ENCODE measurements around the gene INTS3.
"Not testable (repeated sequence)": the region's sequence is repeated elsewhere in the genome, so short reads cannot be mapped to it uniquely, and the experiment has no call there.

INTS3 gene

GRCh38 chr1:153760440-153760839, 32.6 kb downstream of the INTS3 start:
- TF ChIP-seq CTCF (conservative IDR thresholded peaks at IDR 0.05; ENCODE audit: low read depth, low read length), result no peak
- no peak overlapping the region for H3K4me2 ChIP-seq
- no peak overlapping the region for H3K9ac ChIP-seq
- no peaks in the 10 kb centered on the region for H3K36me3 ChIP-seq (ENCODE audit: insufficient read depth)
- H3K27ac ChIP-seq, result no peak overlapping the region
- H2AFZ ChIP-seq (ENCODE audit: low read depth), result no peak overlapping the region
- no peaks in the 10 kb centered on the region for H3K27me3 ChIP-seq (ENCODE audit: insufficient read depth, low read depth)
- H3K79me2 ChIP-seq (ENCODE audit: insufficient read depth, low read depth), result no peaks in the 10 kb centered on the region
- H3K4me1 ChIP-seq (ENCODE audit: low read depth, poor library complexity, severe bottlenecking), result no peaks in the 10 kb centered on the region
- no peaks in the 10 kb centered on the region for H4K20me1 ChIP-seq (ENCODE audit: insufficient read depth)
- H3K4me3 ChIP-seq (IDR thresholded peaks at IDR 0.05; ENCODE audit: insufficient read depth, low read depth, low read length), result no peak overlapping the region

GRCh38 chr1:153763365-153764225, 35.7 kb downstream of the INTS3 start:
- no peaks in the 10 kb centered on the region for H3K27me3 ChIP-seq (ENCODE audit: insufficient read depth, low read depth)
- no peaks in the 10 kb centered on the region for H3K4me1 ChIP-seq (ENCODE audit: low read depth, poor library complexity, severe bottlenecking)
- no peak for TF ChIP-seq CTCF (conservative IDR thresholded peaks at IDR 0.05; ENCODE audit: low read depth, low read length)
- H3K9ac ChIP-seq, result no peak overlapping the region
- no peaks in the 10 kb centered on the region for H4K20me1 ChIP-seq (ENCODE audit: insufficient read depth)
- no peak overlapping the region for H3K4me2 ChIP-seq
- no peak overlapping the region for H3K27ac ChIP-seq
- H3K4me3 ChIP-seq (IDR thresholded peaks at IDR 0.05; ENCODE audit: insufficient read depth, low read depth, low read length), result no peak overlapping the region
- no peak overlapping the region for H2AFZ ChIP-seq (ENCODE audit: low read depth)
- H3K36me3 ChIP-seq (ENCODE audit: insufficient read depth), result no peaks in the 10 kb centered on the region
- H3K79me2 ChIP-seq (ENCODE audit: insufficient read depth, low read depth), result no peaks in the 10 kb centered on the region

GRCh38 chr1:153764310-153764709, 36.5 kb downstream of the INTS3 start:
- Histone ChIP-seq H3K4me3 (IDR thresholded peaks at IDR 0.05; ENCODE audit: insufficient read depth, low read depth, low read length) (no peak overlapping the region), H3K27me3 (ENCODE audit: insufficient read depth, low read depth) (no peaks in the 10 kb centered on the region), H3K4me2 (no peak overlapping the region), H3K27ac (no peak overlapping the region), H3K36me3 (ENCODE audit: insufficient read depth) (no peaks in the 10 kb centered on the region), H3K9ac (no peak overlapping the region), H3K4me1 (ENCODE audit: low read depth, poor library complexity, severe bottlenecking) (no peaks in the 10 kb centered on the region), H4K20me1 (ENCODE audit: insufficient read depth) (no peaks in the 10 kb centered on the region), H2AFZ (ENCODE audit: low read depth) (no peak overlapping the region), H3K79me2 (ENCODE audit: insufficient read depth, low read depth) (no peaks in the 10 kb centered on the region)
- TF ChIP-seq CTCF (conservative IDR thresholded peaks at IDR 0.05; ENCODE audit: low read depth, low read length), result no peak

- not testable (repeated sequence) for H3K27me3 ChIP-seq (ENCODE audit: insufficient read depth, low read depth); H4K20me1 ChIP-seq (ENCODE audit: insufficient read depth); H3K4me3 ChIP-seq (IDR thresholded peaks at IDR 0.05; ENCODE audit: insufficient read depth, low read depth, low read length); H3K36me3 ChIP-seq (ENCODE audit: insufficient read depth); H3K9ac ChIP-seq; H3K4me1 ChIP-seq (ENCODE audit: low read depth, poor library complexity, severe bottlenecking); H3K4me2 ChIP-seq; H3K27ac ChIP-seq; H3K79me2 ChIP-seq (ENCODE audit: insufficient read depth, low read depth); H2AFZ ChIP-seq (ENCODE audit: low read depth)
These were observed 38.8 kb downstream of the INTS3 start for GRCh38 chr1:153766663-153767062.

- H4K20me1 ChIP-seq (ENCODE audit: insufficient read depth), result no peaks in the 10 kb centered on the region
- no peaks in the 10 kb centered on the region for H3K4me1 ChIP-seq (ENCODE audit: low read depth, poor library complexity, severe bottlenecking)
- no peak overlapping the region for H3K4me3 ChIP-seq (IDR thresholded peaks at IDR 0.05; ENCODE audit: insufficient read depth, low read depth, low read length)
- no peaks in the 10 kb centered on the region for H3K79me2 ChIP-seq (ENCODE audit: insufficient read depth, low read depth)
- TF ChIP-seq CTCF (conservative IDR thresholded peaks at IDR 0.05; ENCODE audit: low read depth, low read length), result no peak
- no peaks in the 10 kb centered on the region for H3K27me3 ChIP-seq (ENCODE audit: insufficient read depth, low read depth)
- no peak overlapping the region for H2AFZ ChIP-seq (ENCODE audit: low read depth)
- H3K36me3 ChIP-seq (ENCODE audit: insufficient read depth), result no peaks in the 10 kb centered on the region
- no peak overlapping the region for H3K27ac ChIP-seq
- no peak overlapping the region for H3K4me2 ChIP-seq
- H3K9ac ChIP-seq, result no peak overlapping the region
These were observed 39.7 kb downstream of the INTS3 start for GRCh38 chr1:153767519-153767918.
